Measurements from ENCODE around the gene PXK.
A peak's percentile ranks its signal among the peaks of the same experiment; 100 is the strongest.
"Not testable (repeated sequence)": the region's sequence is repeated elsewhere in the genome, so short reads cannot be mapped to it uniquely, and the experiment has no call there.

PXK gene

DNA sequence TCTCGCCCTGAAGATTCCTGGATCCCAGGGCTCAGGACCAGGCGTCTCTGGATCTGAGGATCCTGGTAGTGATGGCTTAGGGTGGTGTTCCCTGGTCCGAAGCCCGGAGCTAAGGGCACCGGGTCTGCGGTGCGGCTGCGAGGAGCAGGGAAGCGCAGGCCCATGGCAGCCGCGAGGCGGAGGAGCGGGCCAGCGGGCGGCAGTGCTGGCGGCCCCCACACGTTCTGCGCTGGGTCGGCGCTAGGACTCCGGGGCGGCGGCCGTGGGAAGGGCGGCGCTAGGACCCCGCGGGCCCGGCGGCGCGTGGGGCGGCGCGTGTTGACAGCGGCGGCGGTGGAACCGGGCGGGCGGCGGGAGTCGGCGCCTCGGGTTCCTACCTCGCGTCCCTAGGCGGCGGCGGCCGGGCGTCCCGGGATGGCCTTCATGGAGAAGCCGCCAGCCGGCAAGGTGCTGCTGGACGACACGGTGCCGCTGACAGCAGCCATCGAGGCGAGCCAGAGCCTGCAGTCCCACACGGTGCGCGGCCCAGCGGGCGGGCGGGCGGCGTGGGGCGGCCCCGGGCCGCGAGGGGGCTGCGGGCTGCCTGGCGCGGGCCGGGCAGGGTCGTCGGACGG is at the start of gene PXK:
TSS of gene PXK (plus strand) at position 318 of the 614 bp plus-strand sequence. CDS start at position 415, 97 bp downstream.
- DNase-seq, result peak; percentile 81

GRCh38 chr3:58285334-58285733 is 47.4 kb upstream of the PXK start:
- DNase-seq, result no peak

DNA sequence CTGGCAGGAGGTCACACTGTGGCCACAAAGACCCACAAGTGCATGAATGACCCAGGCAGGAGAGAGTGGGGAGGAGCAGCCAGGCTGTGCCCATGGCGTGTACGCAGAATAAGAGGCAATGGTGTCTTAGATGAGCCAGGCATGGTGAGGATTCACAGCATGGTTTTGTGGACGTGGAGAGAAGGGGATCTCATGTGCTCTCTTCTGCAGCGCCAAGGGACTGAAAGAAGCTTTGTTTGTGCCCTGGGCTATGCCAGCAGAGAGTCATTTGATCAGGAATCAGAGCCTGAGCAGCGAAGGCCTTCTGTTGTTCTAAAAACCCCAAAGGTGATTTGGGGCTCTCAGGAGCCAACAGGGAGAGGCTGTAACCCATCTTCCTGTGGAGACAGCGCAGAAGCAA is 45.3 kb upstream of the PXK start:
- no peak for DNase-seq

GRCh38 chr3:58288011-58288728 is 44.5 kb upstream of the PXK start:
- no peak for DNase-seq

- DNase-seq, result not testable (repeated sequence)
These were observed 43.6 kb upstream of the PXK start for GRCh38 chr3:58288964-58289613.

GRCh38 chr3:58290446-58290845 is 42.2 kb upstream of the PXK start:
- not testable (repeated sequence) for DNase-seq

DNA sequence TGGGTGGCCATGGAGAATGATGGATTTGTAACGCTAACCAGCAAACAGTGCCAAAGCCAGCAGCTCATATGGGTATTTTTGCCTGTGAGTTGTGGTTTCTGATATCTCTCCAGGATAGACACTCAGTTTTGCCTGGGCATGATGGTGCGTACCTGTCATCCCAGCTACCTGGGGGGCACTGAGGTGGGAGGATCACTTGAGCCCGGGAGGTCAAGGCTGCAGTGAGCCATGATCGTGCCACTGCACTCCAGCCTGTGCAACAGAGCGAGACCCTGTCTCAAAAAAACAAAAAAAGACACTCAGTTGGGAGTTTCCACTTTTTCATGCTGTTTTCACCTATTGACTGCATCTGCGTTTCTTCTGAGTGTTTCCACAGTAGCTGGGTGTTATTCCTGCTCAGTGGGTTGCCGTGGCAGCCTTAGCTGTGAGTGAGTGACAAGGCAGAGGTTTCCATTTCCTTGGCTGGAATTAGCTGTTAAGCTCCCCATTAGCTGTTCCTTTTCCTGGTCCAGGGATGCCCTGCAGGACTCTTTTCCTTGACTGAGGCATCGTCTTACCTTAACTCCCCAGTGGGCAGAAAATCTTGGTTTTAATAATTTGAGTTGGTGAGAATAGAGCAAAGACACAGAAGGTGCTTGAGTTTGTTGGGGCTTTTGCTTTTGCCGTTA is 40.9 kb upstream of the PXK start:
- DNase-seq, result no peak

DNA sequence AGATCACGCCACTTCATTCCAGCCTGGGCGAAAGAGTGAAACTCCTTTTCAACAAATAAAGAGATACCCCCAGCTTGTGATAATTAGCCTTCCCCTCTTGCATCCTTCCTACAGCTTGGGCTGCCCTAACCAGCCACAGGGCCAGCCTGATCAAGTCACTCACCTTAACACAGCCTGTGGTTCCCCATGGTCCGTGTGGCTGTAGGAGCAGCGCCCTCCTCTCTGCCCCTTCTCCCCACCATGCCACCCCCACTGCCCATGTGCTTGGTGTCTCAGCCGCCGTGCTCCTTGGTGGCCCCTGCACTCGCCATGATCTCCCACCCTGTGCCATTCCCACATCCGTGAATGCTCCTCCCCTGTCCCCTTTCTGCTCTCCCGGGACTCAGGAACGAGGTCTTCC is 39.8 kb upstream of the PXK start:
- DNase-seq, result no peak

DNA sequence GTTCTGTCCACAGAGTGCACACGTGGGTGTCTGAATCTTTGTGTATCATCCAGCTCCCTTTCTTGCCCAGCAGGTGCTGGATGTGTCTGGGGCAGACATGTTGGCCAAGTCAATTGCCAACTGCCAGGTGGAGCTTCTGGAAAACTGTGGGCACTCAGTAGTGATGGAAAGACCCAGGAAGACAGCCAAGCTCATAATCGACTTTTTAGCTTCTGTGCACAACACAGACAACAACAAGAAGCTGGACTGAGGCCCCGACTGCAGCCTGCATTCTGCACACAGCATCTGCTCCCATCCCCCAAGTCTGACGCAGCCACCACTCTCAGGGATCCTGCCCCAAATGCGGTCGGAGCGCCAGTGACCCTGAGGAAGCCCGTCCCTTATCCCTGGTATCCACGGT is 39.2 kb upstream of the PXK start:
- no peak for DNase-seq

- no peak for DNase-seq
These were observed 36.4 kb upstream of the PXK start for GRCh38 chr3:58296269-58296668.

- no peak for DNase-seq
These were observed 35.8 kb upstream of the PXK start for GRCh38 chr3:58296843-58297242.

DNA sequence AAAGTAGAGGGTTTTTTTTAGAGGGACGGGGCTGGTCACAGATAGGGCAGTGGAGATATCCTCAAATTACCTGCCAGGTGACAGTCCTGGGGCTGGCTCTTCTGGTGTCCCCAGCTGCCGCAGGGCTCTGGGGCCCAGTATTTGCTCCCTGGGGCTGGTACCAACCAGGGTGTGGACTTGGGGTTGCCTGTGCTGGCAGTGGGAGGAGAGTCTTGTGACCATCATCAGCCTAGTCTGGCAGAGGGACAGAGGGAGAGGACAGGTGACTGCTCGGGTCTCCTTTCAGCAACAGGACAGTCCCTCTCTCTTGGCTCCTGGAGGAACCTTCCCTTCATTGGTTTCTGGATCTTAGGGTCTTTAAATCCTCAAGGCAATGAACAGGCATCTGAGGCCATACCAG is 34.5 kb upstream of the PXK start:
- no peak for DNase-seq

GRCh38 chr3:58299075-58299474 is 33.6 kb upstream of the PXK start:
- DNase-seq, result no peak

GRCh38 chr3:58299839-58300516 is 32.7 kb upstream of the PXK start:
- no peak for DNase-seq

DNA sequence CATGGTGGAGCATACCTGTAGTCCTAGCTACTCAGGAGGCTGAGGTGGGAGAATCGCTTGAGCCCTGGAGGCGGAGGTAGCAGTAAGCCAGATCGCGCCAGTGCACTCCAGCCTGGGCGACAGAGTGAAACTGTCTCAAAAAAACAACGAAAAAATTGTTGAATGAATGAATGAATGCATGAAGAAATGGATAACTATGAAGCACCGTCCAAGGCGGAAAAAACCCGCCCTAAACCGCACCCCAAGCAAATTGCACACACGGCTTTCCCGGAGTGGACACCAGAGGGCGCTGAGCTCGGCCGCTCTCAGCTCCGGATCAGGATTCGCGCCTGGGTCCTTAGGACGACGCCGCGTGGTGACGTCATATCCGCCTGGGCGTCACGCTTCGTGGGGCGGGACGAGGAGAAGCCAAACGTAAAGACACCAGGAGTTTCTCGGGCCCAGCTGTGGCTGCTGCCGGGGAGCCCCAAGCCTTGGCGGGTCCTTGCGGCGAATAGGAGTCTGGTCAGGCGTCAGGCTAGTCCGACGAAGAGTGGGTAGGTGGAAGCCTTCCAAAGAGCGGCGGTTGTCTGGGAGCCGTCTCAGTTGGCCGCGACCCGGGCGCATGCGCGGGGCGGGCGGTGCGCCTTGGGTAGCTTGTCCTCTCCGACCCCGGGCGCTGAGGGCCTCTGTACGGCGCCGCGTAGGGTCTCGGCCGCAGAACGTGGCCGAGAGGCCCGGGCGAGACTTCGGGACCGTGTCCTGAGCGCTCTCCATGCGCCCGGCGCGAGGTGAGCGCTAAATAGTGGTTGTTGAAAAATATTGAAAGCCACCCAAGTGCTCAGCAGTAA is 26.6 kb upstream of the PXK start, which contains the start of the genes HTD2 and RPP14:
TSS of gene HTD2 (plus strand) at position 639 of the 830 bp plus-strand sequence. CDS start 11,094 bp downstream, outside the sequence.
TSS of gene RPP14 (plus strand) at position 364 of the 830 bp plus-strand sequence. CDS start 4,085 bp downstream, outside the sequence.
- DNase-seq, result peak; percentile 98

DNA sequence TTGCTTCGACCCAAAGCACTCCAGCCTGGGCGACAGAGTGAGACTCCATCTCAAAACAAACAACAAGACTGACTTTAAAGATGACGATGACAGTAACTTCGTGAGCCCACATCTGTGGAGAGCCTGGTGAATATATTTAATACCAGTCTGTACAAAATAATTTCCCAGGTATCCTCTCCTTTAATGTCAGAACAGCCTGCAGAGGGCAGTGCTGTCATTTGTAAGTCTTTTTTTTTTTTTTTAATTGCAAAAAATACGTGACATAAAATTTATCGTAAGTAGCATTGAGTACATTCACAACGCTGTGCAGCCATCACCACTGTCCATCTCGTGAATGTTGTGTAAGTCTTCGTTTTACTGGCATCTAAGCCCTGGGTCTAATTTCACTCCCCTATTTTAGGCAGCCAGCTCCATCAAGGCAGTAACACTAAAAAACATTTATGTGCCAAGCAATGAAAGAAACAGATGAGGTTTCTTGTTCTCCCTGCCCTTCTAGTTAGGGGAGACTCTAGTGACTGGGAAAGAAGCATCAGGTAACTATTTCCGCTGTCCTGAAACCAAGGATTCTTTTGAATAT is 25.0 kb upstream of the PXK start:
- peak; percentile 57 for DNase-seq

DNA sequence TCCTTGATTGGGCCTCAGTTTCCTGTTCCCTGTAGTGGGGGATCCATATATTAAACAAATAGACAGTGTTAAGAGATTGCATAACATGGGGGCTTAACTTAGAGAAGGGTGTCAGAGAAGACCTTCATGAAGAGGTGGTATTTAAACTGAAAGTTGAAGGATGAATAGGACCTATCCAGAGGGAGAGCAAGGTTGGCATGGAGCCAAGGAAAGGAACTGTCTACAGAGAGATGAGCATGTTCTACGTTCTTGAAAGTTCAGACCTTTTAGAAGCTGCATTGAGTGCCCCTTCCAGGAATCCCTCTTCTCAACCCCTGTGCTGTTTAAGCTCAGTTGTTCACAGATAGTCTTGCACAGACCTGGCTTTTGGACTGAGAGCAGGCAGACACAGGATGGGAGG is 24.0 kb upstream of the PXK start:
- no peak for DNase-seq

- no peak for DNase-seq
These were observed 14.9 kb upstream of the PXK start for GRCh38 chr3:58317811-58318210.

DNA sequence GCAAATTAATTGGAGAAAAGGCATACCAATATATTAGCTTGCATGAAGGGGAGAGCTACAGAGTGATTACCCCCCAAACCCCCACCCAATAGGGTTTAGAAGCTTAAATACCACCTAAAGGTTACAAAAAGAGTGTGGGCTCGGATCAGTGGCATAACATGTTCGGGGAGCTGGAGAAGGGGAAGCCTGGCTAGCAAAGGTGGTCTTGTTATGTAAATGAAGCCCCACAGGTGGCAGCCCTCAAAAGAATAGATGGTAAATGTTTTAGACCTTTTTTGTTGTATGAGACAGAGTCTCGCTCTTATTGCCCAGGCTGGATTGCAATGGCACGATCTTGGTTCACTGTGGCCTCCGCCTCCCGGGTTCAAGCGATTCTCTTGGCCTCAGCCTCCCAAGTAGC is 10.9 kb upstream of the PXK start:
- no peak for DNase-seq

DNA sequence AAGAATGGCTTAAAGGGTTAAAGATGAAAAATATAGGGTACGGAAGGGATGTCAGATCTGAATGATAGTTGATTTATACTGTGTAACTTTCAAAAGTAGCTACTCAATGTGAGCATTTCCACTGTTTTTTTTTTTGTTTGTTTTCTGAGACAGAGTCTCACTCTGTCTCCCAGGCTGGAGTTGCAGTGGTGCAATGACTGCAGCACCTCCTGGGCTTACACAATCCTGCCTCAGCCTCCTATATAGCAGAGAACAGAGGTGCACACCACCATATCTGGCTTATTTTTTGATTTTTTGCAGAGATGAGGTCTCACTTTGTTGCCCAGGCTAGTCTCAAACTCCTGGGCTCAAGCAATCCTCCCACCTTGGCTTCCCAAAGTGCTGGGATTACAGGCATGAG is 9.9 kb upstream of the PXK start:
- no peak for DNase-seq

Measured in activated CD4-positive, alpha-beta T cell treated with anti-CD3 and anti-CD28 coated beads, Interleukin-2, amount 50 U/mL, for 16 hours (primary cell).